ENCODE results near the gene AVP. TPM values are rescaled to one million over a fixed set of nuclear protein-coding genes. Genes with fewer than 3 reads are reported as not detected.

AVP gene
- total and polyA plus RNA-seq, 9 of the 15 experiments (the other 6 are each of a cell fraction or from before 2014, with no cell fraction given), result not detected

GRCh38 chr20:3103369-3104032, 19.0 kb upstream of the AVP start:
- TF ChIP-seq RB1 (IDR thresholded peaks at IDR 0.05; ENCODE audit: low read depth), result no peak
- TF ChIP-seq, protein P1, sequence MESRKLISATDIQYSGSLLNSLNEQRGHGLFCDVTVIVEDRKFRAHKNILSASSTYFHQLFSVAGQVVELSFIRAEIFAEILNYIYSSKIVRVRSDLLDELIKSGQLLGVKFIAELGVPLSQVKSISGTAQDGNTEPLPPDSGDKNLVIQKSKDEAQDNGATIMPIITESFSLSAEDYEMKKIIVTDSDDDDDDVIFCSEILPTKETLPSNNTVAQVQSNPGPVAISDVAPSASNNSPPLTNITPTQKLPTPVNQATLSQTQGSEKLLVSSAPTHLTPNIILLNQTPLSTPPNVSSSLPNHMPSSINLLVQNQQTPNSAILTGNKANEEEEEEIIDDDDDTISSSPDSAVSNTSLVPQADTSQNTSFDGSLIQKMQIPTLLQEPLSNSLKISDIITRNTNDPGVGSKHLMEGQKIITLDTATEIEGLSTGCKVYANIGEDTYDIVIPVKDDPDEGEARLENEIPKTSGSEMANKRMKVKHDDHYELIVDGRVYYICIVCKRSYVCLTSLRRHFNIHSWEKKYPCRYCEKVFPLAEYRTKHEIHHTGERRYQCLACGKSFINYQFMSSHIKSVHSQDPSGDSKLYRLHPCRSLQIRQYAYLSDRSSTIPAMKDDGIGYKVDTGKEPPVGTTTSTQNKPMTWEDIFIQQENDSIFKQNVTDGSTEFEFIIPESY (CRISPR knock-in tag; IDR thresholded peaks at IDR 0.05), result no peak
- BruUV-seq (replicated peaks), result no TSS peak
- WGBS (ENCODE audit: insufficient coverage, low coverage, missing lambda C conversion rate), result 34% methylated on average over 3 of the region's 3 CpGs
- peak overlapping the region in 1 of 2 experiments; percentile 26; a peak in 1 of 4 replicates for H3K9ac ChIP-seq (ENCODE audit: insufficient read depth in 1 of 2, low read depth in 2 of 2, low read length in 2 of 2)
- FAIRE-seq (no peak), ATAC-seq (no peak), DNase-seq (ENCODE audit: extremely low read depth in 1 of 4, low spot score in 3 of 4) (no peak)
- no peaks in the 10 kb centered on the region for H3K79me2 ChIP-seq (ENCODE audit: control insufficient read depth, insufficient read depth, low read length)
- H3K36me3 ChIP-seq (ENCODE audit: control insufficient read depth, insufficient read depth, low read length), result no peaks in the 10 kb centered on the region; the same call in 2 of the 3 replicates
- ChIA-PET CTCF (ENCODE audit: low intra/inter-chr PET ratio) (no interaction called here), POLR2A (no interaction called here)
- no peak overlapping the region for H3K27ac ChIP-seq (ENCODE audit: extremely low read depth, low read depth, low read length)
- no peak overlapping the region for H3K4me2 ChIP-seq (ENCODE audit: insufficient read depth, low read length)
- H3K9me3 ChIP-seq (replicated peaks; ENCODE audit: control insufficient read depth, insufficient read depth, low read depth, low read length), result no peaks in the 10 kb centered on the region
- H3K9me1 ChIP-seq (ENCODE audit: control insufficient read depth, insufficient read depth, low read length), result no peaks in the 10 kb centered on the region
- peaks cover 0 to 7% of the 10 kb centered on the region in 2 experiments; a peak in 1 of 5 replicates for H3K4me1 ChIP-seq (replicated peaks in 1 of 2; ENCODE audit: control insufficient read depth in 2 of 2, insufficient read depth in 2 of 2, low read length in 2 of 2)
- in situ Hi-C loops (cut with MboI) (no loop called here), intact Hi-C loops (cut with micrococcal nuclease) (loop anchor here (2.0 kb wide), 1 partner anchor 49 kb away; no protein-coding TSS in a partner anchor)
- no peak overlapping the region for H3K4me3 ChIP-seq
- H4K20me1 ChIP-seq (replicated peaks; ENCODE audit: control insufficient read depth, insufficient read depth, low read length), result no peaks in the 10 kb centered on the region
- no peaks in the 10 kb centered on the region for H3K27me3 ChIP-seq (ENCODE audit: control insufficient read depth in 2 of 2, insufficient read depth in 2 of 2, low read length in 2 of 2)
- H2AFZ ChIP-seq (ENCODE audit: low read depth, low read length), result no peak overlapping the region

All from K562 (cell line).